HPDE6-E6E7 (cell line): ENCODE measurements around the gene ERBIN.
"Not testable (repeated sequence)": the region's sequence is repeated elsewhere in the genome, so short reads cannot be mapped to it uniquely, and the experiment has no call there.

ENCODE experiments used
- DNase-seq: peaks from one replicate; pipeline ENCODE4 v3.0.0; 2011; ENCODE audit warnings: missing footprints; ENCODE audit errors: extremely low spot score

The ERBIN gene

GRCh38 chr5:65967288-65968066 lies 41.1 kb downstream of the ERBIN start:
- no peak for DNase-seq

- DNase-seq = no peak
These were observed 43.4 kb downstream of the ERBIN start for GRCh38 chr5:65969539-65970393.

- DNase-seq = no peak
These were observed 44.3 kb downstream of the ERBIN start for GRCh38 chr5:65970481-65971367.

- DNase-seq = no peak
These were observed 45.3 kb downstream of the ERBIN start for GRCh38 chr5:65971643-65972042.

GRCh38 chr5:65972896-65973295 lies 46.5 kb downstream of the ERBIN start:
- DNase-seq = not testable (repeated sequence)

GRCh38 chr5:65978251-65978650 lies 51.9 kb downstream of the ERBIN start:
- no peak for DNase-seq

- DNase-seq = no peak
These were observed 55.2 kb downstream of the ERBIN start for GRCh38 chr5:65981548-65981947.

GRCh38 chr5:65981969-65982619 lies 55.7 kb downstream of the ERBIN start:
- DNase-seq = no peak

GRCh38 chr5:65982635-65983034 lies 56.3 kb downstream of the ERBIN start:
- no peak for DNase-seq

- DNase-seq = no peak
These were observed 57.9 kb downstream of the ERBIN start for GRCh38 chr5:65984098-65984885.

- no peak for DNase-seq
These were observed 59.7 kb downstream of the ERBIN start for GRCh38 chr5:65986050-65986451.

- DNase-seq = no peak
These were observed 60.4 kb downstream of the ERBIN start for GRCh38 chr5:65986796-65987195.

GRCh38 chr5:65987982-65988381 lies 61.6 kb downstream of the ERBIN start:
- no peak for DNase-seq

GRCh38 chr5:65989158-65989557 lies 62.8 kb downstream of the ERBIN start:
- DNase-seq = no peak

- DNase-seq = no peak
These were observed 66.3 kb downstream of the ERBIN start for GRCh38 chr5:65992630-65993029.

GRCh38 chr5:65994117-65994786 lies 67.9 kb downstream of the ERBIN start:
- no peak for DNase-seq

GRCh38 chr5:65999061-65999723 lies 72.8 kb downstream of the ERBIN start:
- DNase-seq = no peak

GRCh38 chr5:66001952-66002351 lies 75.6 kb downstream of the ERBIN start:
- DNase-seq = no peak

- DNase-seq = no peak
These were observed 76.0 kb downstream of the ERBIN start for GRCh38 chr5:66002415-66002814.
